HepG2 (cell line): ENCODE results near the gene RNF13. TPM values are rescaled to one million over a fixed set of nuclear protein-coding genes. Genes with fewer than 3 reads are reported as not detected.

Experiments used
- ATAC-seq: fragments of 200-7000 bp; cut with Tn5 transposase; 3 replicates; pipeline ENCODE4 v1.9.1; 2020; ENCODE audit warnings: mild to moderate bottlenecking, moderate library complexity
- BruUV-seq: library from RNA; stranded (reverse); fragments of 400-500 nt; replicated peaks from 2 replicates; lab custom pipeline; 2021; lab: Mats Ljungman, UMichigan
- CTCF ChIA-PET: fragments of 300-600 bp; formaldehyde crosslinking; extraction: SDS; loops from one replicate; lab custom pipeline; 2021; ENCODE audit warnings: low total read pairs, inconsistent platforms, low intra/inter-chr PET ratio; lab: Yijun Ruan, JAX
- POLR2A ChIA-PET: fragments of 350-600 bp; sonication (Branson Sonifier 250); formaldehyde crosslinking; loops from one replicate; lab custom pipeline; 2020; ENCODE audit warnings: antibody characterized with exemption, inconsistent platforms; lab: Yijun Ruan, JAX
- DNase-seq: peaks from one replicate; pipeline ENCODE4 v3.0.0-alpha.2; 2015; ENCODE audit warnings: low spot score
- FAIRE-seq: peaks from 3 replicates; lab custom pipeline; 2011; peaks lifted over from hg19 to GRCh38; lab: Jason Lieb, UNC
- H2AFZ ChIP-seq: one replicate; pipeline ENCODE4 v1.6.1; 2011; ENCODE audit warnings: low read length, inconsistent platforms
- H3K27ac ChIP-seq: fragments of 300-600 bp; 3 replicates; pipeline ENCODE4 v1.8.0; 2011; ENCODE audit warnings: mixed run types, mild to moderate bottlenecking, mixed read lengths, low read length, inconsistent platforms; ENCODE audit not compliant: insufficient read depth; ENCODE audit errors: extremely low read length
- H3K27me3 ChIP-seq, 2 experiments: fragments of 200-600 bp in 1 of 2; 2 replicates in 1 of 2; 3 replicates in 1 of 2; pipeline versions ENCODE4 v1.6.0 to v1.8.0; 2011; ENCODE audit warnings: low read length in 2 of 2, mild to moderate bottlenecking in 2 of 2, moderate library complexity in 2 of 2, inconsistent platforms in 1 of 2; ENCODE audit not compliant: insufficient read depth in 2 of 2, control insufficient read depth in 1 of 2
- H3K36me3 ChIP-seq, 2 experiments: fragments of 200-600 bp in 1 of 2; replicated peaks in 1 of 2; 2 replicates in 1 of 2; 3 replicates in 1 of 2; pipeline versions ENCODE4 v1.5.1 to v1.8.0; 2011; ENCODE audit warnings: low read length in 2 of 2, inconsistent platforms in 1 of 2; ENCODE audit not compliant: insufficient read depth in 2 of 2, control insufficient read depth in 1 of 2
- H3K4me1 ChIP-seq: 2 replicates; pipeline ENCODE4 v1.5.1; 2012; ENCODE audit warnings: low read length, inconsistent platforms; ENCODE audit not compliant: insufficient read depth
- H3K4me2 ChIP-seq: 2 replicates; pipeline ENCODE4 v1.6.0; 2011; ENCODE audit warnings: low read depth, low read length, inconsistent platforms
- H3K4me3 ChIP-seq, 3 experiments: fragments of 200-600 bp in 1 of 3; sonication (generic), shearing (Covaris generic) in 1 of 3; replicated peaks in 1 of 3; 2 replicates each; pipeline ENCODE4 v1.5.1; 2011 to 2016; ENCODE audit warnings: low read length in 3 of 3, inconsistent platforms in 2 of 3, low read depth in 2 of 3, mild to moderate bottlenecking in 2 of 3, control low read depth in 1 of 3, mixed read lengths in 1 of 3; ENCODE audit not compliant: insufficient read depth in 1 of 3
- H3K79me2 ChIP-seq: one replicate; pipeline ENCODE4 v1.6.1; 2011; ENCODE audit warnings: low read length, inconsistent platforms; ENCODE audit not compliant: insufficient read depth
- H3K9ac ChIP-seq: 2 replicates; pipeline ENCODE4 v1.6.0; 2011; ENCODE audit warnings: mild to moderate bottlenecking, low read depth, low read length, inconsistent platforms; ENCODE audit not compliant: insufficient read depth
- H3K9me3 ChIP-seq: 2 replicates; pipeline ENCODE4 v1.5.1; 2012; ENCODE audit warnings: mild to moderate bottlenecking, low read length
- H4K20me1 ChIP-seq: 2 replicates; pipeline ENCODE4 v1.6.0; 2011; ENCODE audit warnings: inconsistent platforms, mild to moderate bottlenecking, low read length, moderate library complexity; ENCODE audit not compliant: insufficient read depth
- AKNA ChIP-seq: sonication (generic); formaldehyde crosslinking; IDR thresholded peaks from 2 replicates; pipeline ENCODE4 v1.4.0; 2020; ENCODE audit warnings: missing genetic modification reagents, borderline replicate concordance
- MAX ChIP-seq: IDR thresholded peaks from 2 replicates; pipeline ENCODE4 v1.6.1; 2012; ENCODE audit warnings: inconsistent platforms
- NKX3-1 ChIP-seq: sonication (generic); formaldehyde crosslinking; IDR thresholded peaks from 2 replicates; pipeline ENCODE4 v1.5.0; 2020; ENCODE audit warnings: missing genetic modification reagents
- PHB2 ChIP-seq: fragments of 450-650 bp; IDR thresholded peaks from 2 replicates; pipeline ENCODE4 v1.6.1; 2018; ENCODE audit not compliant: partially characterized antibody
- TFE3 ChIP-seq: IDR thresholded peaks from 2 replicates; pipeline ENCODE4 v1.6.1; 2016
- ZNF44 ChIP-seq: sonication (generic); formaldehyde crosslinking; IDR thresholded peaks from 2 replicates; pipeline ENCODE4 v1.5.1; 2020; ENCODE audit warnings: mild to moderate bottlenecking, missing genetic modification reagents
- ZNF598 ChIP-seq: sonication (generic); formaldehyde crosslinking; IDR thresholded peaks from 2 replicates; pipeline ENCODE4 v1.5.1; 2020; ENCODE audit warnings: mild to moderate bottlenecking, missing genetic modification reagents, borderline replicate concordance
- ZNF720 ChIP-seq: sonication (generic); formaldehyde crosslinking; IDR thresholded peaks from 2 replicates; pipeline ENCODE4 v1.4.0; 2020; ENCODE audit warnings: missing genetic modification reagents
- ZNF782 ChIP-seq: sonication (generic); formaldehyde crosslinking; IDR thresholded peaks from 2 replicates; pipeline ENCODE4 v1.4.0; 2020; ENCODE audit warnings: missing genetic modification reagents, mild to moderate bottlenecking, borderline replicate concordance
- ZSCAN21 ChIP-seq: sonication (generic); formaldehyde crosslinking; IDR thresholded peaks from 2 replicates; pipeline ENCODE4 v1.8.0; 2022; ENCODE audit warnings: mild to moderate bottlenecking, missing genetic modification reagents, moderate library complexity, borderline replicate concordance
- WGBS: methylation state at CpG from one replicate; pipeline ENCODE4 v1.1.6; 2017; ENCODE audit warnings: low lambda C conversion rate; 5-methylcytosine and 5-hydroxymethylcytosine counted together
- in situ Hi-C: cut with HindIII; loops from 2 replicates; pipeline ENCODE4 v1.10.0; 2017; ENCODE audit warnings: low pct_unique_long_range_greater_than_20kb; ENCODE audit not compliant: extremely low pct_ligation_motif_present
- intact Hi-C: fragments of 100-400 bp; cut with micrococcal nuclease; formaldehyde crosslinking; loops from one replicate; pipeline ENCODE4 v1.10.0; 2022; ENCODE audit not compliant: unreplicated experiment
- polyA plus RNA-seq, 8 experiments: library from polyadenylated mRNA; depleted of rRNA in 3 of 8; stranded (reverse) in 7 of 8; unstranded in 1 of 8; fragments of >200 nt; fragmentation: Illumina TruSeq in 4 of 8; extraction: Trizol in 4 of 8; gene quantifications; 2 replicates each; pipeline versions ENCODE4 v1.2.1 to v1.2.3, GENCODE V29; 2011 to 2016; ENCODE audit warnings: low read depth in 4 of 8, missing spikeins in 1 of 8, mixed read lengths in 1 of 8; ENCODE audit not compliant: insufficient read depth in 1 of 8
- total RNA-seq, 5 experiments: library from RNA; depleted of rRNA; stranded (reverse); fragments of >200 nt; fragmentation: Illumina TruSeq; extraction: Trizol; gene quantifications; 2 replicates each; pipeline ENCODE4 v1.2.3, GENCODE V29; 2016; ENCODE audit warnings: low read depth in 1 of 5
- TF ChIP-seq, protein P1 (sequence below): sonication (generic); formaldehyde crosslinking; conservative IDR thresholded peaks from 2 replicates; pipeline ENCODE4 v1.8.0; 2022; ENCODE audit warnings: low read depth, missing genetic modification reagents
- TF ChIP-seq, protein P2 (sequence below): sonication (generic); formaldehyde crosslinking; IDR thresholded peaks from 2 replicates; pipeline ENCODE4 v1.5.0; 2020; ENCODE audit warnings: missing genetic modification reagents

RNF13 gene
- total and polyA plus RNA-seq, 2 of the 13 experiments (the other 11 are each of a cell fraction or from before 2014, with no cell fraction given), result 39.8 to 46.0 TPM

DNA sequence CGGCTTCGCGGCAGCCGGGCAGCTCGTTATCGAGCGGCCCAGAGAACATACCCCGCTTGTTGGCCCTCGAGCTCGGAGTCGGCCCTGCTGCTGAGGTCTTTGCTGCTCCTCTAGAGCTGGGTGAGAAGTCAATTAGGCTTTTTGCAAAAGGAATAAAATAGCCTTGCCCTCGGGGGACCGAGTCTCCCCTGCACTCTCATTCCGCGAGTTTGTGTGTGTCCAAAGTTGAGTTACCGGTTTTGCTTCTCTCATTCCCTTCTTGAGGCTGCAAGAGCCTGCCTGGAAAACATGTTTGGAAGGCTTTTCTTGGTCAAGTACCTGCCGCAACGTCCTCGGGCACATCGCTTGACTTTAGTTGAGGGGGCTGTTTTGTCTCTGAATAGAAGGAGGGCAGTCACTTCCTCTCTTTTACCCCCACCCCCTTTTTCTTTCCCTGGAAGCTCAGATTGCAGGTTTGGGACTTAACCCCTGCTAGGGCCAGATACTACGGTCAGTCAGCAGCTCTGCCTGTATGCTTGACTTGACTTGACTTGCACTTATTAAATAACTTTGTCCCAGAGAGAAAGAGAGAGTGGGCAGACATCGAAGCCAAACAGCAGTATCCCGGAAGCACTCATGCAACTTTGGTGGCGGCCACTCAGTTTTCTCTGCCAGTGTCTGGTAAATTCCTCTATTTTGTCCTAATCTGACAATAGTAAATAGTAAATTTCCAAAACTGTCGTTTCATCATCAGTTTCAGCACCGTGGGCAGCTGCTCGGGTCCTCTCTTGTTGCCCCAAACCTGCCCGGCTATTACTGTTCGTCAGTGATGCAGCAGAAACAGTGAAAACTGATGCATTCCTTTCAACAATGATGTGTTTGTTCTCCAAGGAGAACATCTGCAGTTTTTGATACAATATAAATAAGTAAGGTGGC is 609 bp downstream of the RNF13 start:
- in situ Hi-C loops (loop anchor here (5.0 kb wide), 1 partner anchor 46 kb away; no protein-coding TSS in a partner anchor), intact Hi-C loops (loop anchor here (2.0 to 5.0 kb wide), 2 partner anchors 29 to 61 kb away; partner anchors contain the start of gene COMMD2)
- TSS peak; percentile 52 for BruUV-seq
- FAIRE-seq (no peak), DNase-seq (peak; percentile 47), ATAC-seq (peak; percentile 64)
- peaks cover 52% of the 10 kb centered on the region for H3K4me1 ChIP-seq
- no peaks in the 10 kb centered on the region; a peak in 1 of 5 replicates for H3K27me3 ChIP-seq
- H3K4me2 ChIP-seq, result peak overlapping the region; percentile 98
- H3K27ac ChIP-seq, result peak overlapping the region; percentile 91
- CTCF ChIA-PET, result no interaction called here
- under 1% methylated on average over 13 of the region's 29 CpGs for WGBS
- peaks cover 55% of the 10 kb centered on the region for H3K79me2 ChIP-seq
- no peaks in the 10 kb centered on the region for H3K36me3 ChIP-seq
- peak overlapping the region; percentile 74 to 93 (median 86) for H3K4me3 ChIP-seq
- H4K20me1 ChIP-seq, result peaks cover 32% of the 10 kb centered on the region
- POLR2A ChIA-PET, result interaction anchor here (0.8 to 1.4 kb wide), 2 partner anchors 27 to 155 kb away, joined by 3 read pairs; no protein-coding TSS in a partner anchor
- no peaks in the 10 kb centered on the region for H3K9me3 ChIP-seq
- peak overlapping the region; percentile 74 for H2AFZ ChIP-seq
- H3K9ac ChIP-seq, result peak overlapping the region; percentile 86
- 0 out of 2 replicates have a peak, but pooled peaks have one; percentile 84 for TF ChIP-seq ZNF782
- TF ChIP-seq NKX3-1, result no peak
- TF ChIP-seq TFE3, result no peak
- 0 out of 2 replicates have a peak, but pooled peaks have one; percentile 52 for TF ChIP-seq ZNF598 (CRISPR knock-in tag)
- TF ChIP-seq ZSCAN21 (CRISPR knock-in tag), result peak; percentile 16; the same call in 1 of the 2 replicates
- no peak for TF ChIP-seq MAX
- TF ChIP-seq ZNF44, result no peak; the same call in 1 of the 2 replicates
- no peak for TF ChIP-seq AKNA (CRISPR knock-in tag)
- TF ChIP-seq, protein P1, sequence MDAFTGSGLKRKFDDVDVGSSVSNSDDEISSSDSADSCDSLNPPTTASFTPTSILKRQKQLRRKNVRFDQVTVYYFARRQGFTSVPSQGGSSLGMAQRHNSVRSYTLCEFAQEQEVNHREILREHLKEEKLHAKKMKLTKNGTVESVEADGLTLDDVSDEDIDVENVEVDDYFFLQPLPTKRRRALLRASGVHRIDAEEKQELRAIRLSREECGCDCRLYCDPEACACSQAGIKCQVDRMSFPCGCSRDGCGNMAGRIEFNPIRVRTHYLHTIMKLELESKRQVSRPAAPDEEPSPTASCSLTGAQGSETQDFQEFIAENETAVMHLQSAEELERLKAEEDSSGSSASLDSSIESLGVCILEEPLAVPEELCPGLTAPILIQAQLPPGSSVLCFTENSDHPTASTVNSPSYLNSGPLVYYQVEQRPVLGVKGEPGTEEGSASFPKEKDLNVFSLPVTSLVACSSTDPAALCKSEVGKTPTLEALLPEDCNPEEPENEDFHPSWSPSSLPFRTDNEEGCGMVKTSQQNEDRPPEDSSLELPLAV (CRISPR knock-in tag), result no peak
- TF ChIP-seq ZNF720, result no peak
- TF ChIP-seq PHB2, result no peak
- TF ChIP-seq, protein P2, sequence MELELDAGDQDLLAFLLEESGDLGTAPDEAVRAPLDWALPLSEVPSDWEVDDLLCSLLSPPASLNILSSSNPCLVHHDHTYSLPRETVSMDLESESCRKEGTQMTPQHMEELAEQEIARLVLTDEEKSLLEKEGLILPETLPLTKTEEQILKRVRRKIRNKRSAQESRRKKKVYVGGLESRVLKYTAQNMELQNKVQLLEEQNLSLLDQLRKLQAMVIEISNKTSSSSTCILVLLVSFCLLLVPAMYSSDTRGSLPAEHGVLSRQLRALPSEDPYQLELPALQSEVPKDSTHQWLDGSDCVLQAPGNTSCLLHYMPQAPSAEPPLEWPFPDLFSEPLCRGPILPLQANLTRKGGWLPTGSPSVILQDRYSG (CRISPR knock-in tag), result no peak
